ENCODE results near the gene GPATCH8. TPM values are rescaled to one million over a fixed set of nuclear protein-coding genes. Genes with fewer than 3 reads are reported as not detected.

The GPATCH8 gene
- total RNA-seq, 4 donors from 2014 or later: 31.3 to 63.9 (median 43.4) TPM

- Histone ChIP-seq H3K4me1 (peaks cover 16% of the 10 kb centered on the region), H3K9me3 (no peaks in the 10 kb centered on the region), H3K36me3 (no peaks in the 10 kb centered on the region), H3K27ac (no peak overlapping the region), H3K4me3 (no peak overlapping the region), H3K27me3 (peaks cover 9% of the 10 kb centered on the region)
- WGBS: 90% methylated on average over 9 of the region's 16 CpGs
- DNase-seq (ENCODE audit: low spot score in 2 of 2): no peak
- TF ChIP-seq POLR2A (IDR thresholded peaks at IDR 0.05): no peak
- TF ChIP-seq EP300 (IDR thresholded peaks at IDR 0.05): no peak
- no peak for TF ChIP-seq POLR2AphosphoS5 (IDR thresholded peaks at IDR 0.05)
- TF ChIP-seq CTCF (IDR thresholded peaks at IDR 0.05): no peak
These were observed 119.3 kb downstream of the GPATCH8 start for GRCh38 chr17:44383861-44384260.

- Histone ChIP-seq H3K27me3 (peaks cover 9% of the 10 kb centered on the region), H3K4me3 (no peak overlapping the region), H3K27ac (no peak overlapping the region), H3K36me3 (no peaks in the 10 kb centered on the region), H3K4me1 (peaks cover 16% of the 10 kb centered on the region), H3K9me3 (no peaks in the 10 kb centered on the region)
- TF ChIP-seq POLR2A (IDR thresholded peaks at IDR 0.05): no peak
- TF ChIP-seq EP300 (IDR thresholded peaks at IDR 0.05): no peak
- TF ChIP-seq CTCF (IDR thresholded peaks at IDR 0.05): no peak
- no peak for TF ChIP-seq POLR2AphosphoS5 (IDR thresholded peaks at IDR 0.05)
- 95% methylated on average over 15 of the region's 15 CpGs for WGBS
- no peak for DNase-seq (ENCODE audit: low spot score in 2 of 2)
These were observed 119.8 kb downstream of the GPATCH8 start for GRCh38 chr17:44383363-44383762.

GRCh38 chr17:44382917-44383316 is 120.3 kb downstream of the GPATCH8 start:
- no peak overlapping the region for H3K27ac ChIP-seq
- DNase-seq (ENCODE audit: low spot score in 2 of 2): no peak
- WGBS: 79% methylated on average over 6 of the region's 6 CpGs
- no peak overlapping the region for H3K4me3 ChIP-seq
- no peak for TF ChIP-seq EP300 (IDR thresholded peaks at IDR 0.05)
- H3K4me1 ChIP-seq: peaks cover 16% of the 10 kb centered on the region
- no peaks in the 10 kb centered on the region for H3K36me3 ChIP-seq
- peaks cover 9% of the 10 kb centered on the region for H3K27me3 ChIP-seq
- no peaks in the 10 kb centered on the region for H3K9me3 ChIP-seq

GRCh38 chr17:44381810-44382305 is 121.3 kb downstream of the GPATCH8 start:
- Histone ChIP-seq H3K36me3 (no peaks in the 10 kb centered on the region), H3K4me3 (no peak overlapping the region), H3K27ac (no peak overlapping the region), H3K27me3 (peaks cover 9% of the 10 kb centered on the region), H3K9me3 (no peaks in the 10 kb centered on the region), H3K4me1 (peaks cover 16% of the 10 kb centered on the region)
- 78% methylated on average over 4 of the region's 4 CpGs for WGBS
- TF ChIP-seq POLR2AphosphoS5 (IDR thresholded peaks at IDR 0.05) (no peak), CTCF (IDR thresholded peaks at IDR 0.05) (no peak), EP300 (IDR thresholded peaks at IDR 0.05) (no peak), POLR2A (IDR thresholded peaks at IDR 0.05) (no peak)
- no peak for DNase-seq (ENCODE audit: low spot score in 2 of 2)

GRCh38 chr17:44380767-44381166 is 122.4 kb downstream of the GPATCH8 start:
- peaks cover 13% of the 10 kb centered on the region for H3K4me1 ChIP-seq
- WGBS: 77% methylated on average over 9 of the region's 9 CpGs
- TF ChIP-seq EP300 (IDR thresholded peaks at IDR 0.05): no peak
- no peak for TF ChIP-seq CTCF (IDR thresholded peaks at IDR 0.05)
- no peak for TF ChIP-seq POLR2AphosphoS5 (IDR thresholded peaks at IDR 0.05)
- no peak for TF ChIP-seq POLR2A (IDR thresholded peaks at IDR 0.05)

GRCh38 chr17:44379887-44380286 is 123.3 kb downstream of the GPATCH8 start:
- TF ChIP-seq CTCF (IDR thresholded peaks at IDR 0.05) (no peak), EP300 (IDR thresholded peaks at IDR 0.05) (no peak), POLR2A (IDR thresholded peaks at IDR 0.05) (no peak), POLR2AphosphoS5 (IDR thresholded peaks at IDR 0.05) (no peak)
- DNase-seq (ENCODE audit: low spot score in 2 of 2): no peak
- 100% methylated on average over 1 of the region's 10 CpGs for WGBS

More at GRCh38 chr17:44380767-44381166, 122.4 kb downstream of the GPATCH8 start:
- no peaks in the 10 kb centered on the region for H3K36me3 ChIP-seq
- no peak overlapping the region for H3K4me3 ChIP-seq
- no peaks in the 10 kb centered on the region for H3K9me3 ChIP-seq
- H3K27me3 ChIP-seq: peaks cover 8% of the 10 kb centered on the region
- DNase-seq (ENCODE audit: low spot score in 2 of 2): no peak
- no peak overlapping the region for H3K27ac ChIP-seq

More at GRCh38 chr17:44379887-44380286, 123.3 kb downstream of the GPATCH8 start:
- Histone ChIP-seq H3K27me3 (peaks cover 5% of the 10 kb centered on the region), H3K4me1 (peaks cover 4% of the 10 kb centered on the region), H3K36me3 (no peaks in the 10 kb centered on the region), H3K4me3 (no peak overlapping the region), H3K9me3 (no peaks in the 10 kb centered on the region), H3K27ac (no peak overlapping the region)
